Measurements from ENCODE around the gene SORCS3. TPM values are rescaled to one million over a fixed set of nuclear protein-coding genes. Genes with fewer than 3 reads are reported as not detected.
"Not testable (repeated sequence)": the region's sequence is repeated elsewhere in the genome, so short reads cannot be mapped to it uniquely, and the experiment has no call there.

SORCS3 gene
- total RNA-seq, 2 experiments from 2014 or later, result 1.7 to 2.1 TPM

GRCh38 chr10:104707602-104708459, 66.7 kb downstream of the SORCS3 start:
- Mint-ChIP-seq H3K27me3 (peaks cover 30% of the 10 kb centered on the region), H3K36me3 (ENCODE audit: low read depth) (no peaks in the 10 kb centered on the region), H3K9me3 (no peaks in the 10 kb centered on the region), H3K4me1 (ENCODE audit: low read depth) (no peaks in the 10 kb centered on the region), H3K27ac (no peak overlapping the region), H3K4me3 (no peak overlapping the region)
- Histone ChIP-seq H3K27ac (ENCODE audit: low read depth in 1 of 2, low read length in 2 of 2) (no peak overlapping the region), H3K4me3 (ENCODE audit: low read length) (no peak overlapping the region), H3K4me1 (ENCODE audit: insufficient read depth, low read length) (no peaks in the 10 kb centered on the region), H3K27me3 (ENCODE audit: control insufficient read depth in 1 of 2, insufficient read depth in 2 of 2, low read length in 2 of 2) (peaks cover 2 to 7% of the 10 kb centered on the region in 2 experiments), H3K9me3 (ENCODE audit: control insufficient read depth in 1 of 2, insufficient read depth in 1 of 2, low read length in 2 of 2) (no peaks in the 10 kb centered on the region), H3K36me3 (ENCODE audit: insufficient read depth, low read length) (no peaks in the 10 kb centered on the region)
- DNase-seq (no peak), ATAC-seq (ENCODE audit: poor library complexity) (no peak)
- POLR2A ChIA-PET, result no interaction called here
- intact Hi-C loops (cut with DNase I, micrococcal nuclease), result no loop called here
- CTCF ChIA-PET, result no interaction called here
- no peak for TF ChIP-seq CTCF (IDR thresholded peaks at IDR 0.05)

- H3K27ac ChIP-seq (ENCODE audit: low read depth in 1 of 2, low read length in 2 of 2), result no peak overlapping the region
- no peak for TF ChIP-seq CTCF (IDR thresholded peaks at IDR 0.05)
- no peaks in the 10 kb centered on the region for H3K4me1 Mint-ChIP-seq (ENCODE audit: low read depth)
- H3K4me3 ChIP-seq (ENCODE audit: low read length), result no peak overlapping the region
- ATAC-seq (ENCODE audit: poor library complexity), result no peak
- no peaks in the 10 kb centered on the region for H3K36me3 ChIP-seq (ENCODE audit: insufficient read depth, low read length)
- H3K9me3 Mint-ChIP-seq, result no peaks in the 10 kb centered on the region
- H3K27me3 Mint-ChIP-seq, result peaks cover 52% of the 10 kb centered on the region
- H3K27ac Mint-ChIP-seq, result no peak overlapping the region
- CTCF ChIA-PET, result no interaction called here
- no peaks in the 10 kb centered on the region for H3K4me1 ChIP-seq (ENCODE audit: insufficient read depth, low read length)
- H3K9me3 ChIP-seq (ENCODE audit: control insufficient read depth in 1 of 2, insufficient read depth in 1 of 2, low read length in 2 of 2), result no peaks in the 10 kb centered on the region
- intact Hi-C loops (cut with DNase I, micrococcal nuclease), result no loop called here
- H3K27me3 ChIP-seq (ENCODE audit: control insufficient read depth in 1 of 2, insufficient read depth in 2 of 2, low read length in 2 of 2), result peaks cover 2 to 7% of the 10 kb centered on the region in 2 experiments
- H3K4me3 Mint-ChIP-seq, result no peak overlapping the region
- POLR2A ChIA-PET, result no interaction called here
- no peak for DNase-seq
- no peaks in the 10 kb centered on the region for H3K36me3 Mint-ChIP-seq (ENCODE audit: low read depth)
Measured at GRCh38 chr10:104711302-104711721, 70.2 kb downstream of the SORCS3 start.

GRCh38 chr10:104730593-104730992, 89.5 kb downstream of the SORCS3 start:
- H3K36me3 Mint-ChIP-seq (ENCODE audit: low read depth); H3K4me3 Mint-ChIP-seq; H3K36me3 ChIP-seq (ENCODE audit: insufficient read depth, low read length); H3K9me3 Mint-ChIP-seq; intact Hi-C loops (cut with DNase I, micrococcal nuclease); H3K4me1 ChIP-seq (ENCODE audit: insufficient read depth, low read length); H3K4me3 ChIP-seq (ENCODE audit: low read length); ATAC-seq (ENCODE audit: poor library complexity); H3K27ac ChIP-seq (ENCODE audit: low read depth in 1 of 2, low read length in 2 of 2); H3K27me3 ChIP-seq (ENCODE audit: control insufficient read depth in 1 of 2, insufficient read depth in 2 of 2, low read length in 2 of 2); H3K4me1 Mint-ChIP-seq (ENCODE audit: low read depth); H3K9me3 ChIP-seq (ENCODE audit: control insufficient read depth in 1 of 2, insufficient read depth in 1 of 2, low read length in 2 of 2); CTCF ChIA-PET; DNase-seq; POLR2A ChIA-PET; H3K27ac Mint-ChIP-seq: not testable (repeated sequence)
- H3K27me3 Mint-ChIP-seq, result peaks cover 29% of the 10 kb centered on the region

DNA sequence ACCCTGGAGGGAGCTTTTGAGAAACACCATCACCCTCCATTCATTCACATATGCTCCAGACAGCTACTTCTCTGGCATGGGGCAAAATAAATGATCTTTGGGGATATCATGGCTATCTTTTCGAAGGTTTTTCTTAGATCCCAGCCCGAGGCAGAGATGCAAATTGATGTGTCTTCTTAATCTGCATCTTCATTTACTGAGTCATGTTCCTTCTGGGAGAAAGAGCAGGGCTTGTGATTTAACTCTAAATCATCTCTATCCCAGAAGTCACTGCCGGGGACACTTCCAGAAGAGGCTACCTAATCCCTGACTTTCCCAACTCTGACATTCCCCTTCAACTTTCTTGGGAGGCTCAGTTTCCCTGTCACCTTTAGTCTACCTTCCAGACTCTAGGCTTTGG, 90.1 kb downstream of the SORCS3 start:
- no peak overlapping the region for H3K4me3 ChIP-seq (ENCODE audit: low read length)
- no peaks in the 10 kb centered on the region for H3K36me3 ChIP-seq (ENCODE audit: insufficient read depth, low read length)
- H3K9me3 ChIP-seq (ENCODE audit: control insufficient read depth in 1 of 2, insufficient read depth in 1 of 2, low read length in 2 of 2), result no peaks in the 10 kb centered on the region
- peaks cover 4 to 6% of the 10 kb centered on the region in 2 experiments for H3K27me3 ChIP-seq (ENCODE audit: control insufficient read depth in 1 of 2, insufficient read depth in 2 of 2, low read length in 2 of 2)
- Mint-ChIP-seq H3K4me1 (ENCODE audit: low read depth) (no peaks in the 10 kb centered on the region), H3K9me3 (no peaks in the 10 kb centered on the region), H3K4me3 (no peak overlapping the region), H3K27me3 (peaks cover 27% of the 10 kb centered on the region), H3K27ac (no peak overlapping the region), H3K36me3 (ENCODE audit: low read depth) (no peaks in the 10 kb centered on the region)
- POLR2A ChIA-PET, result no interaction called here
- no peaks in the 10 kb centered on the region for H3K4me1 ChIP-seq (ENCODE audit: insufficient read depth, low read length)
- CTCF ChIA-PET, result no interaction called here
- TF ChIP-seq CTCF (IDR thresholded peaks at IDR 0.05), result no peak
- ATAC-seq (ENCODE audit: poor library complexity), result no peak
- DNase-seq, result no peak
- intact Hi-C loops (cut with DNase I, micrococcal nuclease), result no loop called here
- H3K27ac ChIP-seq (ENCODE audit: low read depth in 1 of 2, low read length in 2 of 2), result no peak overlapping the region
